ENCODE results near the gene BCAS3.

Gene BCAS3

DNA sequence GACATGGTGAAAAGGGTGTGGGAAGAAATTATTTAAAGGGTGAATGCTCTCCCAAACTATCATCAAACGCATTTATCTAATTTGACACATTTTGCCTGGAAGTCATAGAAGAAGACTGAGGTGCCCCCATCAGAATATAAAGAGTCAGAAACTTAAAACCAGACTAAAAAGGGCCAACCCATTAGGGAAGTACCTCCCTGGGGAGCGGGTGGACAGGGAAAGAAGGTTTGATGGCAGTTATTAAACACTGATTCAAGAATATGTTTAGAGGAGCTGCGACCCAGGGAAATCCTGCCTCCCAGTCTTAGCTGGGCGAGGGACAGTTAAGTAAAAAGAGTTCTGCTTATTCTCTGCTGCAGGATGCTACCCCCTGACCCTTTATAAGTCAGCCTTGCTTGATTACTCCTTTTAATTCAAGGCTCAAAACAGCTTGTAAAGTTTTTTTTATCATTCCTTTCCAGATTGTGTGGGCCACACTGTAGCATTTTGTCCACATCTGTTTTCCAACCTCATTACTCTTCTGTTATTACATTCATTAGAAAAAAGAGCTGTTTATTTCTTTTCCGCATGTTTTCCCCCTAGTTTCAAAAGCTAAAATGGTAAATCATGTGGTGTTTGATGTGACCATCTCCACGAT lies 583.5 kb downstream of the BCAS3 start:
- Histone ChIP-seq H3K4me3 (no peak overlapping the region), H3K27ac (peak overlapping the region; percentile 88 to 91)
- no peak for TF ChIP-seq CTCF (IDR thresholded peaks at IDR 0.05)
- DNase-seq (ENCODE audit: low spot score): no peak

- TF ChIP-seq CTCF (IDR thresholded peaks at IDR 0.05): no peak
- DNase-seq (ENCODE audit: low spot score): no peak
- Histone ChIP-seq H3K27ac (peak overlapping the region; percentile 33 to 75), H3K4me3 (peak overlapping the region; percentile 12)
These were observed 587.7 kb downstream of the BCAS3 start for GRCh38 chr17:61265397-61265796.

DNA sequence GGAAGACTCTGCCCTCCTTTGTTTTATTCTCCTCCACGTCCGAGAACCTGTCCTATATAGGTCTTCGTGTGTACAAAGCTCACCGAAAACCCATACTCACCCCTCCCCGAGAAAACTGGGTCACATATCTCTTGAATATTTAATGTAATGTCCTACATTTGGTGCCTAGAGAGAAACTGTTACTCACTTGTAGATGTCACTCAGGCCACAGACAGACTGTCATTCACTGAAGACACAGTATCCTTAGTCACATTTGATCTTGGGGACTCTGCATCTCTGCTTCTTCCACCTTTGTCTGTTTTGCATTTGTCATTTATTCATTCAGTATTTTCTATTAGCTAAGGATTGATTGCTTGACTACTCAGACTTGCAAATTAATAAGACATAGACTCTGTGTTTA lies 590.2 kb downstream of the BCAS3 start:
- DNase-seq (ENCODE audit: low spot score): no peak
- H3K4me3 ChIP-seq: no peak overlapping the region

GRCh38 chr17:61275395-61275794 lies 597.7 kb downstream of the BCAS3 start:
- no peak for DNase-seq (ENCODE audit: low spot score)
- no peak overlapping the region for H3K27ac ChIP-seq
- no peak overlapping the region for H3K4me3 ChIP-seq
- no peak for TF ChIP-seq CTCF (IDR thresholded peaks at IDR 0.05)

More for the DNA sequence above, 590.2 kb downstream of the BCAS3 start:
- TF ChIP-seq CTCF (IDR thresholded peaks at IDR 0.05): no peak
- no peak overlapping the region for H3K27ac ChIP-seq

- DNase-seq (ENCODE audit: low spot score): no peak
- H3K27ac ChIP-seq: no peak overlapping the region
- TF ChIP-seq CTCF (IDR thresholded peaks at IDR 0.05): no peak
- no peak overlapping the region for H3K4me3 ChIP-seq
These were observed 599.2 kb downstream of the BCAS3 start for GRCh38 chr17:61276806-61277205.

- no peak for TF ChIP-seq CTCF (IDR thresholded peaks at IDR 0.05)
- no peak for DNase-seq (ENCODE audit: low spot score)
- H3K4me3 ChIP-seq: no peak overlapping the region
- peak overlapping the region; percentile 50 to 55 for H3K27ac ChIP-seq
These were observed 602.0 kb downstream of the BCAS3 start for GRCh38 chr17:61279476-61280145.

DNA sequence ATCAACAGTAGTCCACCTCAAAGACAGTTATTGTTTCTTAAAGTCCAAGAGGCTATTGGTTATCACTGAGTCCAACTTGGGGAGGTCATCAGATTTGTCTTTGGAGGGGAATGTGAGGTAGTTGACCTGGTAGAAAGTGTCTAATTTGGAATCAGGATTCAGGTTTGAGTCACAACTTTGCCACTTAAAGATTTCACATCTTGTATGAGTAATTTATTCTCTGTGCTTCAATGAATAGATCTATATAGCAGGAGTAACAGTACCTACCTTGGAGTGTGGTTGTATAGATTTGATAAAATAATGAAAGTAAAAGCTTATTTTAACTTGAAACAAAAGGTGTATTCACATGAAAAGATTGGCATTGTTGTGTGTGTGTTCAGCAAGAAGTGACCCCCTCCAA lies 602.7 kb downstream of the BCAS3 start:
- no peak for DNase-seq (ENCODE audit: low spot score)
- no peak overlapping the region for H3K4me3 ChIP-seq
- H3K27ac ChIP-seq: peak overlapping the region; percentile 50 to 55
- no peak for TF ChIP-seq CTCF (IDR thresholded peaks at IDR 0.05)
